Measurements from ENCODE around the gene TMEM200A. TPM values are rescaled to one million over a fixed set of nuclear protein-coding genes. Genes with fewer than 3 reads are reported as not detected.
"Not testable (repeated sequence)": the region's sequence is repeated elsewhere in the genome, so short reads cannot be mapped to it uniquely, and the experiment has no call there.

The TMEM200A gene
- total RNA-seq = under 0.01 TPM in 1 of 2 replicates, not detected in the other

- DNase-seq (ENCODE audit: low read depth, low spot score) = no peak
Observed at GRCh38 chr6:130365166-130366106, at the start of gene TMEM200A. Gene TMEM200A (plus strand): TSS chr6:130366017. CDS start chr6:130440423, 74,406 bp downstream.

- DNase-seq (ENCODE audit: low read depth, low spot score) = no peak
Observed at GRCh38 chr6:130320908-130321307, 44.9 kb upstream of the TMEM200A start.

GRCh38 chr6:130322673-130323268 is 43.0 kb upstream of the TMEM200A start:
- DNase-seq (ENCODE audit: low read depth, low spot score) = peak; percentile 19

- no peak for DNase-seq (ENCODE audit: low read depth, low spot score)
Observed at GRCh38 chr6:130324657-130325056, 41.2 kb upstream of the TMEM200A start.

DNA sequence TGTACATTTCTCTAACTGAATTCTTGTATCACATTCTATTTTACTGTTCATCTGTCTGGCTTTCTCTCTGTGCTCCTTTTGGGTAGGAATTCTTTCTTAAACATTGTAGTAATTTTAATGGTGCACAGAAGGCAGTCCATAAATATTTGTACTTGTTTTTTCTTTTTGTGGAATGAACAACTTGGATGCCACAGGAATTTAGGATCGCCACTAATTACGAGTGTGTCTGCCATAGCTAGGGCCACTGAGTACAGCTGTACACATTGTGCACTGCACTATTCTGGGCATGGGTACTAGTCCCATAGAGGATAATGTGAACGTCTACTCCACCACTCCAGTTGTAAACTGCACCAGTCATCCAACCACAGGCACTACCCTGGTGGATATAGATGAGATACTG is 39.3 kb upstream of the TMEM200A start:
- DNase-seq (ENCODE audit: low read depth, low spot score) = no peak

DNA sequence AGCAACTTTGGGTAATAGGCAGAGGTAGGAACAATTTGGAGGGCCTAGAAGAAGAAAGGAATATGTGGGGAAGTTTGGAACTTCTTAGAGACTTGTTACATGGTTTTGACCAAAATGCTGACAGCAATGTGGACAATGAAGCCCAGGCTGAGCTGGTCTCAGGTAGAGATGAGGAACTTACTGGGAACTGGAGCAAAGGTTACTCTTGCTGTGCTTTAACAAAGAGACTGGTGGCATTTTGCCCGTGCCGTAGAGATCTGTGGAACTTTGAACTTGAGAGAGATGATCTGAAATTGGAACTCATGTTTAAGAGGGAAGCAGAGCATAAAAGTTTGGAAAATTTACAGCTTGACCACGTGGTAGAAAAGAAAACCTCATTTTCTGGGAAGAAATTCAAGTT is 28.3 kb upstream of the TMEM200A start:
- no peak for DNase-seq (ENCODE audit: low read depth, low spot score)

- not testable (repeated sequence) for DNase-seq (ENCODE audit: low read depth, low spot score)
Observed at GRCh38 chr6:130346324-130346723, 19.5 kb upstream of the TMEM200A start.

GRCh38 chr6:130354322-130354721 is 11.5 kb upstream of the TMEM200A start:
- DNase-seq (ENCODE audit: low read depth, low spot score) = no peak

DNA sequence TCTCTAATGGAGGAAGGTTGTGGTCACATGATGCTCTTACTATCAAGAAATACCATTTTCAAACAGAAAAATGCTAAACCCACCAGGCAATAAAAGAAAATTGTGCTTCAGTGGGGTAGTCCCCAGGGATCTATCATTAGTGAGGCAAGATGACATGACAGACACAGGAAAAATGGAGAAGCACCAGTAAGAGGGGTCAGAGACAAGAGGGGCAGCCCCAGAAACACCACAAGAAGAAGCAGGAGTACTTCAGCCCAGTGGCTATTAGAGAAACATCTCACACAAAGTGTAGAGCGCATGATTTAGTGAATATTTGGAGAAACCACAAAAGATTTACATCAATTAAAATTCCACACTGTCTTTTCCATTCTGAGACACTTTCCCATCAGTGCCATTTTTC is 10.2 kb upstream of the TMEM200A start:
- DNase-seq (ENCODE audit: low read depth, low spot score) = no peak

DNA sequence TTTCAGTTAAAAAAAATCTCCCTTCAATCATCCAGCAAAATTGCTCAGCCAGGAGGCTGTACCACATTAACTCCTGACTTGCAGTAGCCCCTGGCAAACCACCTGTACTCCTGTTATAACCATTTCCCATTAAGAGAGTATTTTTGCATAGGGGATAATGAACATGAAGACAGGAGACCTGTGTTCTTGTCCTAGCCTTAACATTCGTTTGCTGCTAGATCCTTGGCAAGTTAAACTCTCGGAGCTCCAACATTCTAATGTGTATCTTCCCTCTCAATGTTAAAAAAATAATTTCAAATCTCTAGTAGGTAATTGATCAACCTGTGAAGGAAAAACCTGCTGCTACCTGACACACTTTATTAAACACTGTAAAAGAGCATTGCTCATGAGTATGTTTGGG is 8.4 kb upstream of the TMEM200A start:
- DNase-seq (ENCODE audit: low read depth, low spot score) = no peak

DNA sequence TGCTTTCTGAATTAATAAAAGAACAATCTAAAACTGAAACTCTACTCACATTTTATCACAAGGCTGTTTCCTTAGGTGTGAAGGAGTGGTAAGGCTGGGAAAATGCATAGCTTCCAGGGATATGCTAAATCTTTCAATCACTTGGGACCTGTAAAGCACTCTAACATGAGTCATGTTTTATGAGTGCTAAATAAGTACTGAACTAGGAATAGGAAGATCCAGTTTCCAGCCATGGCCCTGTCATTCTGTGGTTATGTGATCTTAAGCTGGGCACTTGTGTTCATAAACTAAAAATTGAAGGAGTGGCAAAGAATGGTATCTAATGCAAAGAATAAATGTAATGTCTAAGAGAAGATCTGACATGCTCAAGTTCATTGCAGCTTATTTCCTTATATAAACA is 6.1 kb upstream of the TMEM200A start:
- DNase-seq (ENCODE audit: low read depth, low spot score) = no peak

- DNase-seq (ENCODE audit: low read depth, low spot score) = no peak
Observed at GRCh38 chr6:130362128-130362527, 3.7 kb upstream of the TMEM200A start.

DNA sequence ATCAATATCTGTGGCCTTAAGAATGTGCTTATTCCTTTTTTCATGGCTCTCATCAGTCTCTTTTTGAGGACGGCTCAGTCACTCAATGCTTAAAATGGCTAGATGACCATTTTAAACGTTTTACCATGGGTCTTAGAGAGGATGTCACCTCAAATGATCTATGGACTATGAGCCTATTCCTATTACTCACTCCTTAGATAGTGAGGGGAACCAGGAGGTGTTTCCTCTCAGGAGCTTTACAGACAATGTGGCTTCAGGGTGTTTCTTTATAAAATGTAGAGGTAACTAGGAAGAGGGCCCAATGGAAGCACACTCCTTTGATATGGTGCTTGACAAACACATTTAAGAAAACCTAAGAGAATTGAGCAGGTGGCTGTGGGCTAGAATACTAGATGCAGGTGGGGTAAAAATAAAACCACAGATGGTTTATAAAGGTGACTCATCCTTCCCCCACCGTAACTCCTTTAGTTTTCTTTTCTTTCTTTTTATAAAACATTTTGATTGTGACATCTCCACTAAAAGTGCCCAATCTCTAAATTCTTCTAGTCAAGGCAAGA is 1.5 kb upstream of the TMEM200A start:
- no peak for DNase-seq (ENCODE audit: low read depth, low spot score)

DNA sequence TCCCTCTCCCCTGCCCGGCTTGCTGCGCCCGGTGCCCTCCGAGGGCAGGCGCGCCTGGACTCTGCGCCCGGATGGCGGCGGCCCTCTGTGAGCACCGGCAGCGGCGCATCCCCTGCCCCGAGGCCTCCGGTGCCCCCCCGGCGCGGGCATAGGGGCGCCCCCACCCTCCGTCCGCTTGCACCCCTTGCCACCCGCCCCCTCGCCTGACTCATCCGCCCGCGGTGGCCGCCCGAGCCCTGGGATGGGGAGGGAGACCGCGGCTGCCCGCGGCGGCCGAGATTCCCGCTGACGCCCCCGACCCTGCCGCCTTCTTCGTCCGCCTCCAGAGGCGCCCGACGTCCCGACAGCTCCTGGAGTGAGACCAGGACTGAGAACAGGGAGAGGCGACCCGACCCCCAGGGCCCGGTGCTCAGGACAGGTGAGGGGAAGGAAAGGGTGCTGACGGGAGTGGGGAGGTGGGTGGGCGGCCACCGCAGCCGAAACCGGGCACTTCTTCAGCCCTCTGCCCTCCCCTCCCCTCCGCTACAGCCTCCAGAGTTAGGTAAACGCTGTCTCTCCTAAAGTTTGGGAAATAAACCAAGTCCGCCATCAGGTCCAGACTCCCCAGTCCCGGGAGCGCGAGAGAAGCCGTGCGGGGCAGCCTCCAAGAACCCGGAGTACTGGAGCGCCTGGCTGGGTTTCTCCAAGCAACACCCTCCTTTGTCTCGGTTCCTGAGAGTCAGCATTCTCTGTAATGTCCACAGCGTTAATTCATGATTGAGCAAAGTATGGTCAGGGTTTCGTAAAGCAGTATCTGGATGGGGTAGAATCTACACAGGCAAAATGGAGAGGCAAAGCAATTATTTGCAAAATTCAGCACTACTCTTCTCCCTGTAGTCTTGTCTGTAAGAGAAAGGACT is 539 bp downstream of the TMEM200A start:
- DNase-seq (ENCODE audit: low read depth, low spot score) = no peak

GRCh38 chr6:130367767-130368166 is 1.9 kb downstream of the TMEM200A start:
- no peak for DNase-seq (ENCODE audit: low read depth, low spot score)

GRCh38 chr6:130368576-130368975 is 2.8 kb downstream of the TMEM200A start:
- DNase-seq (ENCODE audit: low read depth, low spot score) = no peak

DNA sequence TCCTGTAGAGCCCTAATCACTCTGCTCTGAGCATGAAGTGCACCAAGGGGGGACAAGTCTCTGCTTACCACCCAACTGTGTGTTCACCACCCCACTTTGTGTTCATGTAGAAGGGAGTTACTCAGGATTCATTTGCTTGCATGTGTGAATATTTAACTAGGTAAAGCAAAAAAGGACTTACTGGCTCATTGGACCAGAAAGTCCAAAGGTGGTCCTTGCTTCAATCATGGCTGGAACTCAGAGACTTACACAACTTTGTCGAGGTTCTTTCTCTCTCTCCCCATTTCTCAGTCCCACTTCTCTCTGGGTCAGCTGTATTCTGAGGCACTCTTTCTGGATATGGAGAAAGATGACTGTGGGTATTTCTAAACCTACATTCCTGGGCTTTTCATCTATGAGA is 4.0 kb downstream of the TMEM200A start:
- DNase-seq (ENCODE audit: low read depth, low spot score) = no peak

- no peak for DNase-seq (ENCODE audit: low read depth, low spot score)
Observed at GRCh38 chr6:130371921-130372420, 6.2 kb downstream of the TMEM200A start.

- no peak for DNase-seq (ENCODE audit: low read depth, low spot score)
Observed at GRCh38 chr6:130372786-130373185, 7.0 kb downstream of the TMEM200A start.

GRCh38 chr6:130373992-130374391 is 8.2 kb downstream of the TMEM200A start:
- DNase-seq (ENCODE audit: low read depth, low spot score) = no peak

DNA sequence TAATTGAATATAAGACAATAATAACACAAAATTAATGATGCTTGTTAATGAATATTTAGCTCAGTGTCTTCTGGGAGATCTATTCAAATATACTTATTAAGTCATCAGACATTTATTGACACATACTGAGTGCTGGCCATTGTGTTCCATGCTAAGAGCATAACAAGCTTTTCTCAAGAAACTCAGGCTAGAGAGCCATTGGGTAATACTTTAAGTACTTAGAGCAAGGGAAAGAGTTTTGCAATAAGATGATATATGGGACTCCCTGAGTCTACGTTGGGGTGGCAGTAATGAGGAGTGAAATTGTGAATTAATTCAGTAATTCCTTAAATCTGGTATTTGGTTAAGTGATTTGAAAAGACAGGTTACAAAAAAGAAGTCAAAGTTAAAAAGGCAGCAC is 11.1 kb downstream of the TMEM200A start:
- no peak for DNase-seq (ENCODE audit: low read depth, low spot score)

Measured in pulmonary artery endothelial cell (primary cell).